Skin epidermis (tissue), 12 donors: ENCODE measurements around the gene NUDC.
"Not testable (repeated sequence)": the region's sequence is repeated elsewhere in the genome, so short reads cannot be mapped to it uniquely, and the experiment has no call there.

Experiments
- H3K27ac ChIP-seq, 21 experiments: fragments of 200-600 bp; sonication (generic) in 11 of 21; one replicate each; pipeline ENCODE4 v1.5.0; 2020; ENCODE audit warnings: mild to moderate bottlenecking in 3 of 21, inconsistent platforms in 2 of 21, moderate library complexity in 2 of 21
- H3K4me3 ChIP-seq, 7 experiments: fragments of 200-600 bp; sonication (generic) in 2 of 7; one replicate each; pipeline ENCODE4 v1.5.0; 2020; ENCODE audit warnings: inconsistent platforms in 2 of 7, mild to moderate bottlenecking in 2 of 7, moderate library complexity in 1 of 7

The NUDC gene

GRCh38 chr1:26978901-26979300 lies 57.4 kb downstream of the NUDC start:
- H3K27ac ChIP-seq = no peak overlapping the region
- H3K4me3 ChIP-seq = no peak overlapping the region

GRCh38 chr1:26981146-26981846 lies 59.8 kb downstream of the NUDC start:
- Histone ChIP-seq H3K27ac (no peak overlapping the region), H3K4me3 (no peak overlapping the region)

- Histone ChIP-seq H3K4me3 (no peak overlapping the region), H3K27ac (no peak overlapping the region)
Measured at GRCh38 chr1:26983863-26984262, 62.3 kb downstream of the NUDC start.

GRCh38 chr1:26984291-26984690 lies 62.7 kb downstream of the NUDC start:
- H3K4me3 ChIP-seq = no peak overlapping the region
- H3K27ac ChIP-seq = no peak overlapping the region

- no peak overlapping the region for H3K4me3 ChIP-seq
- no peak overlapping the region for H3K27ac ChIP-seq
Measured at GRCh38 chr1:26986658-26987057, 65.1 kb downstream of the NUDC start.

- not testable (repeated sequence) for H3K27ac ChIP-seq, H3K4me3 ChIP-seq
Measured at GRCh38 chr1:26989403-26990109, 68.0 kb downstream of the NUDC start.

GRCh38 chr1:26991310-26992116 lies 70.0 kb downstream of the NUDC start:
- Histone ChIP-seq H3K27ac (no peak overlapping the region), H3K4me3 (no peak overlapping the region)

GRCh38 chr1:26993237-26994019 lies 71.9 kb downstream of the NUDC start, which contains the start of gene TRNP1:
Gene TRNP1, plus strand, starts transcription at chr1:26993692. Its CDS starts 95 bp downstream, at chr1:26993787.
- Histone ChIP-seq H3K4me3 (peak within 1 kb of the TSS; percentile 45 to 86 (median 77)), H3K27ac (peak within 1 kb of the TSS in 17 of 21 experiments; percentile 4 to 85 (median 57))

- H3K27ac ChIP-seq = peak overlapping the region in 15 of 21 experiments; percentile 4 to 85 (median 53)
- peak overlapping the region; percentile 45 to 86 (median 77) for H3K4me3 ChIP-seq
Measured at GRCh38 chr1:26994020-26994786, 72.7 kb downstream of the NUDC start.

- H3K4me3 ChIP-seq = peak overlapping the region; percentile 45 to 86 (median 77)
- H3K27ac ChIP-seq = peak overlapping the region in 6 of 21 experiments; percentile 22 to 78 (median 33)
Measured at GRCh38 chr1:26994787-26995517, 73.4 kb downstream of the NUDC start.

GRCh38 chr1:26996024-26996423 lies 74.5 kb downstream of the NUDC start:
- Histone ChIP-seq H3K4me3 (no peak overlapping the region), H3K27ac (no peak overlapping the region)
